ENCODE measurements around the gene CENPU. TPM values are rescaled to one million over a fixed set of nuclear protein-coding genes. Genes with fewer than 3 reads are reported as not detected.

The CENPU gene
- total and polyA plus RNA-seq, 4 donors, result 12.0 to 22.3 (median 19.0) TPM

GRCh38 chr4:184649971-184650855 lies 83.7 kb downstream of the CENPU start:
- 25% methylated on average over 13 of the region's 21 CpGs for WGBS (ENCODE audit: insufficient coverage)
- DNase-seq (ENCODE audit: low read depth in 4 of 6, low spot score in 6 of 6), result peak in 5 of 6 donors; percentile 9 to 74 (median 33)
- Histone ChIP-seq H3K4me1 (ENCODE audit: control insufficient read depth, insufficient read depth, low read length) (peaks cover 17% of the 10 kb centered on the region), H3K4me3 (ENCODE audit: low read depth, low read length) (peak overlapping the region; percentile 76), H3K9me3 (ENCODE audit: control insufficient read depth, insufficient read depth, low read length) (no peaks in the 10 kb centered on the region), H3K27me3 (ENCODE audit: control insufficient read depth, insufficient read depth, low read length) (no peaks in the 10 kb centered on the region), H3K27ac (ENCODE audit: low read depth, low read length) (peak overlapping the region; percentile 92), H3K36me3 (ENCODE audit: control insufficient read depth, insufficient read depth, low read length) (no peaks in the 10 kb centered on the region)

GRCh38 chr4:184649026-184649970 lies 84.6 kb downstream of the CENPU start, which contains the start of the genes CASP3 and PRIMPOL:
Gene CASP3, minus strand, starts transcription at chr4:184649447. Its CDS starts 10,994 bp downstream, at chr4:184638453.
Gene PRIMPOL, plus strand, starts transcription at chr4:184649738. Its CDS starts 7,403 bp downstream, at chr4:184657141.
- peak within 1 kb of the TSS; percentile 76 for H3K4me3 ChIP-seq (ENCODE audit: low read depth, low read length)
- H3K9me3 ChIP-seq (ENCODE audit: control insufficient read depth, insufficient read depth, low read length), result no peaks in the 10 kb centered on the region
- H3K36me3 ChIP-seq (ENCODE audit: control insufficient read depth, insufficient read depth, low read length), result no peaks in the 10 kb centered on the region
- peaks cover 17% of the 10 kb centered on the region for H3K4me1 ChIP-seq (ENCODE audit: control insufficient read depth, insufficient read depth, low read length)
- WGBS (ENCODE audit: insufficient coverage), result under 1% methylated on average over 84 of the region's 90 CpGs
- DNase-seq (ENCODE audit: low read depth in 4 of 6, low spot score in 6 of 6), result peak; percentile 74 to 99 (median 92)
- peak within 1 kb of the TSS; percentile 92 for H3K27ac ChIP-seq (ENCODE audit: low read depth, low read length)
- H3K27me3 ChIP-seq (ENCODE audit: control insufficient read depth, insufficient read depth, low read length), result no peaks in the 10 kb centered on the region

GRCh38 chr4:184648313-184649025 lies 85.4 kb downstream of the CENPU start:
- H3K27me3 ChIP-seq (ENCODE audit: control insufficient read depth, insufficient read depth, low read length), result no peaks in the 10 kb centered on the region
- under 1% methylated on average over 52 of the region's 52 CpGs for WGBS (ENCODE audit: insufficient coverage)
- H3K9me3 ChIP-seq (ENCODE audit: control insufficient read depth, insufficient read depth, low read length), result no peaks in the 10 kb centered on the region
- H3K36me3 ChIP-seq (ENCODE audit: control insufficient read depth, insufficient read depth, low read length), result no peaks in the 10 kb centered on the region
- DNase-seq (ENCODE audit: low read depth in 4 of 6, low spot score in 6 of 6), result peak; percentile 7 to 68 (median 44)
- peak overlapping the region; percentile 65 for H3K4me3 ChIP-seq (ENCODE audit: low read depth, low read length)
- peak overlapping the region; percentile 84 for H3K27ac ChIP-seq (ENCODE audit: low read depth, low read length)
- peaks cover 17% of the 10 kb centered on the region for H3K4me1 ChIP-seq (ENCODE audit: control insufficient read depth, insufficient read depth, low read length)

- Histone ChIP-seq H3K4me3 (ENCODE audit: low read depth, low read length) (peak overlapping the region; percentile 65), H3K36me3 (ENCODE audit: control insufficient read depth, insufficient read depth, low read length) (no peaks in the 10 kb centered on the region), H3K9me3 (ENCODE audit: control insufficient read depth, insufficient read depth, low read length) (no peaks in the 10 kb centered on the region), H3K27ac (ENCODE audit: low read depth, low read length) (peak overlapping the region; percentile 84), H3K4me1 (ENCODE audit: control insufficient read depth, insufficient read depth, low read length) (peaks cover 17% of the 10 kb centered on the region), H3K27me3 (ENCODE audit: control insufficient read depth, insufficient read depth, low read length) (no peaks in the 10 kb centered on the region)
- no peak for DNase-seq (ENCODE audit: low read depth in 4 of 6, low spot score in 6 of 6)
- 5% methylated on average over 4 of the region's 6 CpGs for WGBS (ENCODE audit: insufficient coverage)
Measured at GRCh38 chr4:184648054-184648312, 85.9 kb downstream of the CENPU start.

- no peaks in the 10 kb centered on the region for H3K9me3 ChIP-seq (ENCODE audit: control insufficient read depth, insufficient read depth, low read length)
- WGBS (ENCODE audit: insufficient coverage), result 60% methylated on average over 2 of the region's 7 CpGs
- peak overlapping the region; percentile 65 for H3K4me3 ChIP-seq (ENCODE audit: low read depth, low read length)
- no peaks in the 10 kb centered on the region for H3K27me3 ChIP-seq (ENCODE audit: control insufficient read depth, insufficient read depth, low read length)
- H3K4me1 ChIP-seq (ENCODE audit: control insufficient read depth, insufficient read depth, low read length), result peaks cover 17% of the 10 kb centered on the region
- H3K36me3 ChIP-seq (ENCODE audit: control insufficient read depth, insufficient read depth, low read length), result no peaks in the 10 kb centered on the region
- peak overlapping the region; percentile 84 for H3K27ac ChIP-seq (ENCODE audit: low read depth, low read length)
- DNase-seq (ENCODE audit: low read depth in 4 of 6, low spot score in 6 of 6), result no peak
Measured at GRCh38 chr4:184647266-184648053, 86.4 kb downstream of the CENPU start.

- Histone ChIP-seq H3K9me3 (ENCODE audit: control insufficient read depth, insufficient read depth, low read length) (no peaks in the 10 kb centered on the region), H3K36me3 (ENCODE audit: control insufficient read depth, insufficient read depth, low read length) (no peaks in the 10 kb centered on the region), H3K4me1 (ENCODE audit: control insufficient read depth, insufficient read depth, low read length) (peaks cover 17% of the 10 kb centered on the region), H3K27me3 (ENCODE audit: control insufficient read depth, insufficient read depth, low read length) (no peaks in the 10 kb centered on the region), H3K4me3 (ENCODE audit: low read depth, low read length) (no peak overlapping the region), H3K27ac (ENCODE audit: low read depth, low read length) (no peak overlapping the region)
- 0% methylated on average over 1 of the region's 6 CpGs for WGBS (ENCODE audit: insufficient coverage)
- no peak for DNase-seq (ENCODE audit: low read depth in 4 of 6, low spot score in 6 of 6)
Measured at GRCh38 chr4:184645904-184646610, 87.8 kb downstream of the CENPU start.

GRCh38 chr4:184644553-184645307 lies 89.2 kb downstream of the CENPU start:
- Histone ChIP-seq H3K27me3 (ENCODE audit: control insufficient read depth, insufficient read depth, low read length) (no peaks in the 10 kb centered on the region), H3K27ac (ENCODE audit: low read depth, low read length) (no peak overlapping the region), H3K36me3 (ENCODE audit: control insufficient read depth, insufficient read depth, low read length) (no peaks in the 10 kb centered on the region), H3K4me3 (ENCODE audit: low read depth, low read length) (no peak overlapping the region), H3K4me1 (ENCODE audit: control insufficient read depth, insufficient read depth, low read length) (peaks cover 10% of the 10 kb centered on the region), H3K9me3 (ENCODE audit: control insufficient read depth, insufficient read depth, low read length) (no peaks in the 10 kb centered on the region)
- DNase-seq (ENCODE audit: low read depth in 4 of 6, low spot score in 6 of 6), result no peak
- 85% methylated on average over 3 of the region's 9 CpGs for WGBS (ENCODE audit: insufficient coverage)

Measured in spinal cord (tissue), 10 donors.